ENCODE measurements around the gene BACH2. TPM values are rescaled to one million over a fixed set of nuclear protein-coding genes. Genes with fewer than 3 reads are reported as not detected.
"Not testable (repeated sequence)": the region's sequence is repeated elsewhere in the genome, so short reads cannot be mapped to it uniquely, and the experiment has no call there.

Gene BACH2
- total and polyA plus RNA-seq, 9 of the 15 experiments (the other 6 are each of a cell fraction or from before 2014, with no cell fraction given): 0.06 to 3.1 (median 0.59) TPM

DNA sequence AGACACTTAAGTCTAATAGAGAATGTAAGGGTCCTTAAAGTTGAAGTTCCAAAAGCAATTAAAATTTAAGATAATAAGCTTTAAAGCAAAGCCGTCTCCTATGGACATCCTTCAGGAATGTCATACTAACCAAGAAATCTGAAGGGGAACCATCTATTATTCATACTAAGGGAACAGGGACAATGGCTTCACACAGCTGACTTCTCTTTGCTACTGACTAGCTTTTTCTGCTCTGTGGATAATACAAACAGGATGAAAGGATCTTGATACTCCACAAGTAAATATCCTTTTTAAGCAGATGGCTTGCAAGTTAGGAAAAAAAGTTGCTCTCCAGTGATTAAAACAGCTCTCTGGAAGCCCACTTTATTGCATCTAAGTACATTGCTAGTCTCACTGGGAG is 178.6 kb downstream of the BACH2 start:
- ATAC-seq (no peak), FAIRE-seq (no peak), DNase-seq (ENCODE audit: extremely low read depth in 1 of 4, low spot score in 3 of 4) (no peak)
- Histone ChIP-seq H3K27me3 (ENCODE audit: control insufficient read depth in 2 of 2, insufficient read depth in 2 of 2, low read length in 2 of 2) (no peaks in the 10 kb centered on the region), H4K20me1 (replicated peaks; ENCODE audit: control insufficient read depth, insufficient read depth, low read length) (no peaks in the 10 kb centered on the region), H3K9me3 (replicated peaks; ENCODE audit: control insufficient read depth, insufficient read depth, low read depth, low read length) (no peaks in the 10 kb centered on the region), H2AFZ (ENCODE audit: low read depth, low read length) (no peak overlapping the region), H3K27ac (ENCODE audit: extremely low read depth, low read depth, low read length) (no peak overlapping the region), H3K4me2 (ENCODE audit: insufficient read depth, low read length) (no peak overlapping the region), H3K9me1 (ENCODE audit: control insufficient read depth, insufficient read depth, low read length) (no peaks in the 10 kb centered on the region), H3K4me1 (replicated peaks in 1 of 2; ENCODE audit: control insufficient read depth in 2 of 2, insufficient read depth in 2 of 2, low read length in 2 of 2) (no peaks in the 10 kb centered on the region), H3K9ac (ENCODE audit: insufficient read depth in 1 of 2, low read depth in 2 of 2, low read length in 2 of 2) (no peak overlapping the region), H3K79me2 (ENCODE audit: control insufficient read depth, insufficient read depth, low read length) (no peaks in the 10 kb centered on the region), H3K4me3 (no peak overlapping the region), H3K36me3 (ENCODE audit: control insufficient read depth, insufficient read depth, low read length) (no peaks in the 10 kb centered on the region)
- intact Hi-C loops (cut with micrococcal nuclease) (loop anchor here (5.0 kb wide), 1 partner anchor 59 kb away; no protein-coding TSS in a partner anchor), in situ Hi-C loops (cut with MboI) (no loop called here)
- WGBS (ENCODE audit: insufficient coverage, low coverage, missing lambda C conversion rate): 0% methylated on average over 1 of the region's 1 CpG
- ChIA-PET POLR2A (no interaction called here), CTCF (ENCODE audit: low intra/inter-chr PET ratio) (no interaction called here)
- BruUV-seq (replicated peaks): no TSS peak
- TF ChIP-seq, protein P1, sequence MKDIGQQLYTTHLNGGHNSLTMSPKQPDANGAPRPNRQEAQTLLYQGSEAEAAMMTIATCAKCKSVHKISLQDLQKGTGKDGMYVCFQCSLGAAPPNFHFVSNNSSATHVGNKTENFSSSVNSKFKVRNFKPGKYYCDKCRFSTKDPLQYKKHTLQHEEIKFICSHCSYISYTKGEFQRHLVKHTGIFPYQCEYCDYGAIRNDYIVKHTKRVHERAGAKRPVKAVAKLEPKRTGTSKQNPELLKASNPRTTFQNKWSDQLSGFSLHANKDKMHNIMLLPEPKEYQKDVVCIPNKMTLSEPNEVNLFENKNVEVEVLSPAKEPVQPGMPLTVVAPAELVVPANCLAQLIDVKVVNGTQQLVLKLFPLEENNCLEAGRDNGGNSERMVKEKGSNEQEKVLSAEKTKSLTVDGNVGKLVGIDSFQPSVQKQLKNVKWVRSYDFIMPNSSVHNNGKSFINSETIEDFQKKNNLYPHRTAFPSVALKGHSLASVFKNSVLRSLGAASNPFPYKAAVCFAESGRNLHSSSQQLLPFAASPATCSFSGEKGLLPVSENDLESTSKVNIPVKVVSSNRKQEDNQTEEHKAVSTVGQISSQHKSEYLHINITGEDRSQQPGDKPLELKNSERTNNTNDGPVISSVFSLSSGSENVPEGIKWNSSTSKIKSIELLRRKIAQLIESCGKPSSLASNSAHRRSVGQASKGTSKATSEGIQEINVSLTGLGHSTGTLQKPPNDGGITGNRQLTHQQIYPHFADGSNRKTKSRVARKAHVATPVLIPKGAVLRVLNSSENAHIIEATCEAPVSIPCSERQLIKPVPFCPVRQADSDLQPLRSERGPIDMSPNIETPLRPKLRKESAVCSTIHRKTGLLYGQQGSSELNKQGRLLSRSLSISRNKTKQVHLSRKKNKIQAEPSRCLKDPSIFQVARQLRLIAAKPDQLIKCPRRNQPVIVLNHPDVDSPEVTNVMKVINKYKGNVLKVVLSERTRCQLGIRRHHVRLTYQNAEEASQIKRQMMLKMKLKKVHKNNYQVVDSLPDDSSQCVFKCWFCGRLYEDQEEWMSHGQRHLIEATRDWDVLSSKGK (CRISPR knock-in tag; IDR thresholded peaks at IDR 0.05): no peak

DNA sequence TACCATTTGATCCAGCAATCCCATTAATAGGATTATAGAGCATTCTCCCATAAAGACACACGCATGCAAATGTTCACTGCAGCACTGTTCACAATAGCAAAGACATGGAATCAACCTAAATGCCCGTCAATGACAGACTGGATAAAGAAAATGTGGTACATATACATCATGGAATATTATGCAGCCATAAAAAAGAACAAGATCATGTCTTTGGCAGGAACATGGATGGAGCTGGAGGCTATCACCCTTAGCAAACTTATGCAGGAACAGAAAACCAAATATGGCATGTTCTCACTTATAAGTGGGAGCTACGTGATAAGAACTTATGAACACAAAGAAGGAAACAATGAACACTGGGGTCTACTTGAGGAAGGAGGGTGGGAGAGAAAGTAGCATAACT is 180.5 kb downstream of the BACH2 start:
- H4K20me1 ChIP-seq (replicated peaks; ENCODE audit: control insufficient read depth, insufficient read depth, low read length); H3K4me1 ChIP-seq (replicated peaks in 1 of 2; ENCODE audit: control insufficient read depth in 2 of 2, insufficient read depth in 2 of 2, low read length in 2 of 2); H3K79me2 ChIP-seq (ENCODE audit: control insufficient read depth, insufficient read depth, low read length); H3K27ac ChIP-seq (ENCODE audit: extremely low read depth, low read depth, low read length); ATAC-seq; H3K36me3 ChIP-seq (ENCODE audit: control insufficient read depth, insufficient read depth, low read length); CTCF ChIA-PET (ENCODE audit: low intra/inter-chr PET ratio); DNase-seq (ENCODE audit: extremely low read depth in 1 of 4, low spot score in 3 of 4); BruUV-seq (replicated peaks); POLR2A ChIA-PET; H3K9me3 ChIP-seq (replicated peaks; ENCODE audit: control insufficient read depth, insufficient read depth, low read depth, low read length); H3K4me2 ChIP-seq (ENCODE audit: insufficient read depth, low read length); H3K4me3 ChIP-seq; H3K9ac ChIP-seq (ENCODE audit: insufficient read depth in 1 of 2, low read depth in 2 of 2, low read length in 2 of 2); H2AFZ ChIP-seq (ENCODE audit: low read depth, low read length); in situ Hi-C loops (cut with MboI); FAIRE-seq; H3K27me3 ChIP-seq (ENCODE audit: control insufficient read depth in 2 of 2, insufficient read depth in 2 of 2, low read length in 2 of 2); H3K9me1 ChIP-seq (ENCODE audit: control insufficient read depth, insufficient read depth, low read length); TF ChIP-seq CEBPG (CRISPR knock-in tag; IDR thresholded peaks at IDR 0.05): not testable (repeated sequence)
- TF ChIP-seq CEBPG (tag; conservative IDR thresholded peaks at IDR 0.05 in 1 of 2, IDR thresholded peaks at IDR 0.05 in 1 of 2): 0 out of 4 replicates have a peak, but pooled peaks of 1 of the 2 experiments have one; percentile 17
- TF ChIP-seq ZNF146 (CRISPR knock-in tag; IDR thresholded peaks at IDR 0.05; ENCODE audit: unreplicated experiment): peak; percentile 70
- intact Hi-C loops (cut with micrococcal nuclease): loop anchor here (5.0 kb wide), 1 partner anchor 61 kb away; no protein-coding TSS in a partner anchor
- 6% methylated on average over 3 of the region's 3 CpGs for WGBS (ENCODE audit: insufficient coverage, low coverage, missing lambda C conversion rate)

Data from K562 (cell line).